Memory B cell (primary cell): ENCODE measurements around the gene LRMDA.

ENCODE experiments used
- ATAC-seq: fragments of 150-1000 bp; cut with Tn5 transposase; 2 replicates; pipeline ENCODE4 v1.10.0; 2021; ENCODE audit warnings: low read depth, mild to moderate bottlenecking, moderate library complexity
- DNase-seq, 2 donors: peaks; one replicate each; pipeline ENCODE4 v3.0.0; 2022; ENCODE audit warnings: low spot score in 2 of 2
- H3K27ac Mint-ChIP-seq: one replicate; pipeline ENCODE4 v1.8.0; 2022; ENCODE audit warnings: mild to moderate bottlenecking, moderate library complexity, mixed read lengths
- H3K27me3 Mint-ChIP-seq: one replicate; pipeline ENCODE4 v1.8.0; 2022; ENCODE audit warnings: mixed read lengths
- H3K36me3 Mint-ChIP-seq: one replicate; pipeline ENCODE4 v1.8.0; 2022; ENCODE audit warnings: mild to moderate bottlenecking, mixed read lengths
- H3K4me1 Mint-ChIP-seq: one replicate; pipeline ENCODE4 v1.8.0; 2022; ENCODE audit warnings: mixed read lengths
- H3K4me3 Mint-ChIP-seq: one replicate; pipeline ENCODE4 v1.8.0; 2022; ENCODE audit warnings: mild to moderate bottlenecking, moderate library complexity, mixed read lengths
- H3K9me3 Mint-ChIP-seq: one replicate; pipeline ENCODE4 v1.8.0; 2022; ENCODE audit warnings: mixed read lengths

The LRMDA gene

GRCh38 chr10:75788394-75789205 is 357.2 kb downstream of the LRMDA start:
- H3K36me3 Mint-ChIP-seq, result no peaks in the 10 kb centered on the region

GRCh38 chr10:75793848-75794247 is 362.4 kb downstream of the LRMDA start:
- no peak overlapping the region for H3K4me3 Mint-ChIP-seq
- H3K9me3 Mint-ChIP-seq, result no peaks in the 10 kb centered on the region
- H3K27ac Mint-ChIP-seq, result no peak overlapping the region
- ATAC-seq (no peak), DNase-seq (no peak)
- H3K27me3 Mint-ChIP-seq, result no peaks in the 10 kb centered on the region
- no peaks in the 10 kb centered on the region for H3K4me1 Mint-ChIP-seq
- no peaks in the 10 kb centered on the region for H3K36me3 Mint-ChIP-seq

More at GRCh38 chr10:75788394-75789205, 357.2 kb downstream of the LRMDA start:
- Mint-ChIP-seq H3K27me3 (no peaks in the 10 kb centered on the region), H3K4me3 (no peak overlapping the region), H3K27ac (no peak overlapping the region), H3K4me1 (no peaks in the 10 kb centered on the region), H3K9me3 (no peaks in the 10 kb centered on the region)
- DNase-seq, result no peak
- ATAC-seq, result no peak

GRCh38 chr10:75801121-75801520 is 369.7 kb downstream of the LRMDA start:
- no peaks in the 10 kb centered on the region for H3K36me3 Mint-ChIP-seq
- H3K4me3 Mint-ChIP-seq, result no peak overlapping the region
- DNase-seq, result no peak
- peaks cover 5% of the 10 kb centered on the region for H3K27me3 Mint-ChIP-seq
- H3K27ac Mint-ChIP-seq, result no peak overlapping the region
- H3K9me3 Mint-ChIP-seq, result no peaks in the 10 kb centered on the region
- no peaks in the 10 kb centered on the region for H3K4me1 Mint-ChIP-seq
- ATAC-seq, result no peak

GRCh38 chr10:75801661-75802060 is 370.2 kb downstream of the LRMDA start:
- Mint-ChIP-seq H3K9me3 (no peaks in the 10 kb centered on the region), H3K36me3 (no peaks in the 10 kb centered on the region), H3K4me1 (no peaks in the 10 kb centered on the region), H3K27me3 (peaks cover 5% of the 10 kb centered on the region), H3K27ac (no peak overlapping the region), H3K4me3 (no peak overlapping the region)
- no peak for DNase-seq
- ATAC-seq, result no peak

- DNase-seq (no peak), ATAC-seq (no peak)
- Mint-ChIP-seq H3K27me3 (peaks cover 9% of the 10 kb centered on the region), H3K36me3 (no peaks in the 10 kb centered on the region), H3K4me1 (no peaks in the 10 kb centered on the region), H3K27ac (no peak overlapping the region), H3K4me3 (no peak overlapping the region), H3K9me3 (no peaks in the 10 kb centered on the region)
Observed at GRCh38 chr10:75803121-75803520, 371.7 kb downstream of the LRMDA start.

- no peaks in the 10 kb centered on the region for H3K4me1 Mint-ChIP-seq
- no peaks in the 10 kb centered on the region for H3K36me3 Mint-ChIP-seq
- H3K27me3 Mint-ChIP-seq, result peaks cover 9% of the 10 kb centered on the region
- ATAC-seq (no peak), DNase-seq (no peak)
- H3K9me3 Mint-ChIP-seq, result no peaks in the 10 kb centered on the region
- H3K27ac Mint-ChIP-seq, result no peak overlapping the region
- no peak overlapping the region for H3K4me3 Mint-ChIP-seq
Observed at GRCh38 chr10:75803816-75804552, 372.6 kb downstream of the LRMDA start.

- DNase-seq (no peak), ATAC-seq (no peak)
- peaks cover 9% of the 10 kb centered on the region for H3K27me3 Mint-ChIP-seq
- no peaks in the 10 kb centered on the region for H3K9me3 Mint-ChIP-seq
- H3K4me1 Mint-ChIP-seq, result no peaks in the 10 kb centered on the region
- no peaks in the 10 kb centered on the region for H3K36me3 Mint-ChIP-seq
- no peak overlapping the region for H3K4me3 Mint-ChIP-seq
- no peak overlapping the region for H3K27ac Mint-ChIP-seq
Observed at GRCh38 chr10:75806186-75806585, 374.8 kb downstream of the LRMDA start.

GRCh38 chr10:75807456-75807855 is 376.0 kb downstream of the LRMDA start:
- no peaks in the 10 kb centered on the region for H3K36me3 Mint-ChIP-seq
- DNase-seq, result no peak
- no peaks in the 10 kb centered on the region for H3K4me1 Mint-ChIP-seq
- H3K27me3 Mint-ChIP-seq, result peaks cover 9% of the 10 kb centered on the region
- ATAC-seq, result no peak
- H3K27ac Mint-ChIP-seq, result no peak overlapping the region
- no peak overlapping the region for H3K4me3 Mint-ChIP-seq
- no peaks in the 10 kb centered on the region for H3K9me3 Mint-ChIP-seq

- Mint-ChIP-seq H3K9me3 (no peaks in the 10 kb centered on the region), H3K4me3 (no peak overlapping the region), H3K27ac (no peak overlapping the region), H3K27me3 (peaks cover 7% of the 10 kb centered on the region), H3K4me1 (no peaks in the 10 kb centered on the region), H3K36me3 (no peaks in the 10 kb centered on the region)
- DNase-seq, result no peak
- ATAC-seq, result no peak
Observed at GRCh38 chr10:75809003-75809402, 377.6 kb downstream of the LRMDA start.

GRCh38 chr10:75814014-75814413 is 382.6 kb downstream of the LRMDA start:
- Mint-ChIP-seq H3K4me1 (no peaks in the 10 kb centered on the region), H3K27ac (no peak overlapping the region), H3K36me3 (no peaks in the 10 kb centered on the region), H3K27me3 (peaks cover 10% of the 10 kb centered on the region), H3K4me3 (no peak overlapping the region), H3K9me3 (no peaks in the 10 kb centered on the region)
- DNase-seq, result no peak
- no peak for ATAC-seq

GRCh38 chr10:75815066-75815465 is 383.6 kb downstream of the LRMDA start:
- peaks cover 10% of the 10 kb centered on the region for H3K27me3 Mint-ChIP-seq
- H3K36me3 Mint-ChIP-seq, result no peaks in the 10 kb centered on the region
- H3K4me1 Mint-ChIP-seq, result no peaks in the 10 kb centered on the region
- H3K4me3 Mint-ChIP-seq, result no peak overlapping the region
- no peak overlapping the region for H3K27ac Mint-ChIP-seq
- H3K9me3 Mint-ChIP-seq, result no peaks in the 10 kb centered on the region
- no peak for ATAC-seq
- no peak for DNase-seq

- ATAC-seq, result no peak
- Mint-ChIP-seq H3K27me3 (peaks cover 11% of the 10 kb centered on the region), H3K4me1 (no peaks in the 10 kb centered on the region), H3K4me3 (no peak overlapping the region), H3K9me3 (peaks cover 2% of the 10 kb centered on the region), H3K36me3 (no peaks in the 10 kb centered on the region), H3K27ac (no peak overlapping the region)
- no peak for DNase-seq
Observed at GRCh38 chr10:75817198-75817597, 385.8 kb downstream of the LRMDA start.

GRCh38 chr10:75818552-75818951 is 387.1 kb downstream of the LRMDA start:
- peaks cover 11% of the 10 kb centered on the region for H3K27me3 Mint-ChIP-seq

GRCh38 chr10:75825235-75825634 is 393.8 kb downstream of the LRMDA start:
- H3K9me3 Mint-ChIP-seq, result peaks cover 4% of the 10 kb centered on the region
- H3K27me3 Mint-ChIP-seq, result peaks cover 1% of the 10 kb centered on the region
- no peaks in the 10 kb centered on the region for H3K36me3 Mint-ChIP-seq
- ATAC-seq (no peak), DNase-seq (no peak)
- no peak overlapping the region for H3K27ac Mint-ChIP-seq
- no peak overlapping the region for H3K4me3 Mint-ChIP-seq
- no peaks in the 10 kb centered on the region for H3K4me1 Mint-ChIP-seq

More at GRCh38 chr10:75818552-75818951, 387.1 kb downstream of the LRMDA start:
- ATAC-seq, result no peak
- H3K9me3 Mint-ChIP-seq, result peaks cover 4% of the 10 kb centered on the region
- no peak overlapping the region for H3K27ac Mint-ChIP-seq
- H3K4me3 Mint-ChIP-seq, result no peak overlapping the region
- H3K36me3 Mint-ChIP-seq, result no peaks in the 10 kb centered on the region
- H3K4me1 Mint-ChIP-seq, result no peaks in the 10 kb centered on the region
- DNase-seq, result no peak
